DMS153 treated with DMSO at 0.1 percent for 48 hours (cell line): Measurements from ENCODE around the gene GPHN.

ENCODE experiments used
- DNase-seq: peaks from one replicate; lab custom pipeline; 2025; ENCODE audit not compliant: unreplicated experiment; lab: John Stamatoyannopoulos, UW

The GPHN gene

DNA sequence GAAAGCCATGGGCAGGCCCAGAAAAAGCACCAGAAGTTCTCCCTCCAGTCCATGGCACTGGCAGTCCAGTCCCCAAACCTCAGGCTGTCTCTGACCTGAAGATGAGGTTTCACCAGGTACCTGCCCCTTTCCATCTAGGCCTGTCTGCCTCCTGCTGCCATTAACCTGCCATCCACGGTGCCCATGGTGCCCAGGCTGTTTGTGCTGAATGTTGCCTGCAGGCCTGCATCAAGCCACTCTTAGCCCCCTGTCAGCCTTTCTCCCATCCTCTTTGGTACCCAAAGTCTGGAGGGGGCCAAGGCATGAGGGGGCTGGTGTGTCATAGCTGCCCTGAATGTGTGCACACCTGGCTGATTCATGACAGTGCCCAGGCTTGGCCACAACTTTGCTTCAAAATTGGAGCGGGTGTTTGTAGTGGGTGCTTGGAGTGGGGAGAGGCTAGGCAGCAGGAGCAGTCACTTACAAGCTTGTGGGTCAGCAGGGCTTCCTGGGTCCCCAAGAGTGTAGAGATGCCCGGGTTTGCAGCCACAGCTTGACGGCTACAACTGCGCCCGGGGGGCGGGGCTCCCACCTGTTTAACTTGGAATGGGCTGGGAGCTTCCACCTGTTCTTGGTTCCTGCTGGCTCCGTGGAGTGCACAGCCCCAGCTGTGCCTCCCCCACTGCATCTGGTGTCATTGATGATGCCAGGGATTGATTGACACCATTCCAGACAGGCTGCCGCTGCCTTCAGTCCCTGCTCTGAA lies 88.5 kb downstream of the GPHN start:
- DNase-seq = no peak

GRCh38 chr14:66600416-66600815 lies 92.5 kb downstream of the GPHN start:
- DNase-seq = no peak

DNA sequence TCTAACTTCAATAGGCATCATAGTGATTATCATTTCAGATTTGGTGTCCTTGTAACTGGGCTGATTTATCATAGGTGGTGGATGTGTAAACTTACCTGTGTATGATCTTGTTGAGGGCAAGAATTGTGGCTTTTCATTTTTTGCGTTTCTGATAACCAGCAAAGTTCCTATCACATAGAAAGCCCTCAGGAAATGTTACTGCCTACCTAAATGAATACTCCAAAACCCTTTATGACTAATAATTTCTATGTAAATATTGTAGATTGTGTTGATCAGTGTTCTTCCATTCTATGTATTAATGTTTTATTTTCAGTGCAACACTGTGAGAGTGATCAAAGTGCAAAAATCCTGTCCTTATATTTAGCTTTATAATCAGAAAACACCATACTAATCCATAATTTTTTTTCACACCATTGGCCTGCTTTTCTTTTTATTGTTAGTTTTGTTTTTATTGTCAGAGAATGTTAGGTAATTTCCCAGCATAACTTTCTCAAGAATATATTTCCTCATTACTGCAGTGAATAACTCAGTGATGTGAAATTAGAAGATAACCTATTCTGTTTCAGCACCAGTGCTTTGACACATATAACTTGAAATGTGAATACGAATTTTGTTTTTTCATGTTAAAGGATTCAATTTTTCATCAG lies 94.1 kb downstream of the GPHN start:
- no peak for DNase-seq

- DNase-seq = no peak
These were observed 96.0 kb downstream of the GPHN start for GRCh38 chr14:66603945-66604344.

DNA sequence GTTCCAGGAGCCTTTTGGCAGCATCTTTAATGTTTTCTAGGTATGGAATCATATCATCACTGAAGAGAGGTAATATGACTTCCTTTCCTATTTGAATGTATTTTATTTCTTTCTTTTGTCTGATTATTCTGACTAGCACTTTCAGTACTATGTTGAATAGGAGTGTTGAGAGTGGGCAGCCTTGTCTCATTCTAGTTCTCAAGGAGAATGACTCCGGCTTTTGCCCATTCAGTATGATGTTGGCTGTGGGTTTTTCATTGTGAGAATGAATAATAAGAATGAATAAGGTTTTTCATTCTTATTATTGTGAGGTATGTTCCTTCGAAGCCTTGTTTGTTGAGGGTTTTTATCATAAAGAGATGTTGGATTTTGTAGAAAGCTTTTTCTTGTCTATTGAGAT lies 98.9 kb downstream of the GPHN start:
- no peak for DNase-seq

- DNase-seq = no peak
These were observed 102.2 kb downstream of the GPHN start for GRCh38 chr14:66610154-66610563.

DNA sequence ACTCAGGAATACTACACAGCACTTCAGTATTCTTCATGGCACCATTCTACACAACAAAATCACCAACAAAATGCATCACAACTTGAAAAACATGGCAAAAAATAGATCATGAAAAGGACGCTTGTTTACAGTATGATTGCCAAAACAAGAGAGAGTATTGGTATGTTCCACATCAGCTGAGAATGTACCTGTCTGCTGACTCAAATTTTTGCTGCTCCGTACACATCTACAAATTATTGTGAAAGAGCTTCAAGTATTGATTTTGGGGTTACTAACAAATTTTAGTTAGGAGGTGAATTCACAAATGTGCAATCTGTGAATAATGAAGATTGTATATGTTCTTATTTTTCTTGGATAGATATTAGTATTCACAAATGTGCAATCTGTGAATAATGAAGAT lies 105.4 kb downstream of the GPHN start:
- no peak for DNase-seq

DNA sequence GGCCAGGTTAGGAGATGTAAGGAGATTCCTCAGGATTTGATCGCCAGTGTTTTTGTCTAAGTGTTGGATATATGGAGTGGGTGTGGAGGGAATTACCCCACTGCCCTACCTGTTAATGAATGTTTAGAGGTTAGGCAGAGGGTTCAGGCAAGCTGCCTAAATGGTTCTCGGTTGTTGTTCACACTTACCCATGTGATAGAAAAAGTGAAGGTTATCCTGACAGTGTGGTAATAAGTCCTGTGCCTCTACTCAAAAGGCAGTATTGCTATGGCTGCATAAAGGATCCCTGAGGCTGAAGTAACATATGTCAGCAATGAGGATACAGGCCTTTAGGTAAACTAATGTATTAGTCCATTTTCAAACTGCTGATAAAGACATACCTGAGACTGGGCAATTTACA lies 112.0 kb downstream of the GPHN start:
- no peak for DNase-seq

- DNase-seq = no peak
These were observed 115.9 kb downstream of the GPHN start for GRCh38 chr14:66623838-66624237.

DNA sequence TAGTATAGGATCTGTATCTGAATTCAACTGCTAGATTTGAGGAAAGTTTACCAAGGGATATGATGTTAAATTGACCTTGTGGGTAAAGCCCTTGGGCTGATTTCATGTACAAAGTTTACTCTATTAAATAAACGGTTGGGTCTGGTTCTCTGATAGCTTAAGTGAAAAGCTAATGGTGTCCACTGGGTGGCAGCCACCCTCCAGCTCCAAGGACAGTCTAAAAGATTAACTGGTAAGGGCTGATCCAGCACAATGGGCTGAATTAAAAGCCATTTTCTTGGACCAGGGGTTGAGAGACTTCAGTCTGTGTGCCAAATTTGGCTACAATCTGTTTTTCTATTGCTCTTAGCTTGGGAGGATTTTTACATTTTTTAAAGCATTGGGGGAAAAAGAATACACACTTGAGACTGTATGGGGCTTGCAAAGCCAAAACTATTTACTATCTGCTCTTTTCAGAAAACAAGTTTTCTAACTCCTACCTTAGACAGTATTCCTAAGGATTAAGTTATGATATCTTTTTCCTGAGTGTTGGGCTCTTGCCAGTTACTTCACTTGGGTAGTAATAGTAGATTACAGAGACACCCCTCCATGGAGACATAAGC lies 116.5 kb downstream of the GPHN start:
- DNase-seq = no peak

DNA sequence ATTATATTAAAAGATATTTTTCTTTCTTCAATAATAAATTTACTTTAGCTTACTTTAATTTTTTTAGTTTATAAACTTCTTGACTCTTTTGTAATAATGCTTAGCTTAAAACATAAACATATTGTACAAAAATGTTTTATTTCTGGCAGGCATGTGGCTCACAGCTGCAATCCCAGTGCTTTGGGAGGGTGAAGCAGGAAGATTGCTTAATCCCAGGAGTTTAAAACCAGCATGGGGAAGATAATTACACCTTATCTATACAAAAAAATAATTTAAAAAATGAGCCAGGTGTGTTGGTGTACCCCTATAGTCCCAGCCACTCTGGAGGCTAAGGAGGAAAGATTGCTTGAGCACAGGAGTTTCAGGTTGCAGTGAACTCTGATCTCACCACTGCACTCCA lies 120.7 kb downstream of the GPHN start:
- DNase-seq = no peak

DNA sequence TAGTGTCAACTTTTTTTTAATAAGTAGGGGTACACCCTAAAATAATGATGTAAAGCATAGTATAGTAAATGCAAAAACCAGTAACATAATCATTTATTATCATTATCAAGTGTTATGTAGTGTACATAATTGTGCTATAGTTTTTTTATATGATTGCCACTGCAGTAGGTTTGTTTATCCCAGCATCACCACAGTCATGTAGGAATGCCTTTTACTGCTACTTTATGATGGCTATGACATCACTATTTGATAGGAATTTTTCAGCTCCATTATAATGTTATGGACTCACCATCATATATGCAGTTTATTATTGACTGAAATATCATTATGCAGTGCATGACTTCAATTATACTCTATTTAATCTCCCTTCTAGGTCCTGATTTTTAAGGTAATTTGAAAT lies 121.6 kb downstream of the GPHN start:
- DNase-seq = no peak

DNA sequence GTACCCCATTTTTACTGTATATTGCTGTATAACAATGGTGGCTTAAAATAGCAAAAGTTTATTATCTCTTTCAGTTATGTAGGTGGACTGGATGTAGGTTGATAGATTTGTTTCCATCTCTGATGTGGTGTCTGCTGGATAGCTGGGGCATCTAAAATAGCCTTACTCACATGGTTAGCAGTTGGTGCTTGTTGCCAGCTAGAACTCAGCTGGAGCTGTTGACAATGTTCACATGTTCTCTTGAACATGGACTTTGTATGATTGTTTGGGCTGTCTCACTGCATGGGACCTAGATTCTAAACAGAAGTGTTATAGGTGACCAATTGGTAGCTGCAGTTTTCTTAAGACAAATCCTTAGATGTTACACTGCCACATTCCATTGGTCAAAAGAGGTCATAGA lies 126.9 kb downstream of the GPHN start:
- no peak for DNase-seq

- DNase-seq = no peak
These were observed 127.5 kb downstream of the GPHN start for GRCh38 chr14:66635435-66635834.

GRCh38 chr14:66636240-66636639 lies 128.3 kb downstream of the GPHN start:
- DNase-seq = no peak

DNA sequence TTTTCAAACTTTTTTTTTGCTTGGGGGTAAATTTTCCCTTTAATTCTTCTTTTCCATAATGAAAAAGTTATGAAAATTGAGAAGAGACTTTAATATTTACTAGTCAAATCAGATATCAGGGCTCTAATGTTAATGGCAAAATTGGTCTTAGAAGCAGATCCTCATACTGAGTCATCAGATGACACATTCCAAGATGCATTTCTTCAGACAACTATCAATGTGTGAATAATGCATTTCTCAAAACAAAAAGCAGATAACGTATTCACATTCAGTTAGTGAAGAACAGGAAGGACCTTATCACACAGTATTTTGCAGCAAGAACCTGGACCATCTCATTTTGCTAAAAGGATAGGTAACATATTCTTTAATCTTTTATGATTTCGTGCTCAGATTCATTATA lies 130.7 kb downstream of the GPHN start:
- DNase-seq = no peak

DNA sequence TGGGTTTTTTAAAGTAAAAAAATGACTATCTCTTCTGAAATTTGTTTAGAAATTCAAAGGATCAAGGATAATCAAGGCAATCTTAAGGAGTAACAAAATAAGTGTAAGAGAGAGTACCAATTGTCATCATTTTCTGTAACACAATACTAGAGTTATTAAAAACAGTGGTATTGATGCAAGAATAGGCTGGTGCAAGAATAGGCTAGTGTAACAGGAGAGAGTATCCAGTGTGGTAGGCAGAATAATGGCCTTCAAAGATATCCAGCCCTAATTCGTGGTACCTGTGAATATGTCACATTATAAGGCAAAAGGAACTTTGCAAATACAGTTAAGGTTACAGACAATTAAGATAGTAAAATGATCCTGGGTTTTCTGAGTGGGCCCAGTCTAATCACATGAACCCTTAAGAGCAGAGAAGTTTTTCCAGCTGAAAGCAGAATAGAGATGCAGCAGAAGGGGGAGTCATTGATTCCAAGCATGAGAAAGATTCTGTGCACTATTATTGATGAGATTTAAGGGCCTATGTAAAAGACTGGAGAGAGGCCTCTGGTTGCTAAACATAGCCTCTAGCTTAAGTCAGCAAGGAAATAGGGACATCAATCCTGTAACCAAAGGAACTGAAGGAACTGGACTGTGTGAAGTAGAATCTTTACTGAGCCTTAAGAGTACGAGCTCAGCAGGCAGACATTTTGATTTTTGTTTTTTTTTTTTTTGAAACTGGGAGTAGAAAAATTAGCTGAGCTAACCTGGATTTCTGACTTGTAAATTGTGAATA lies 134.1 kb downstream of the GPHN start:
- DNase-seq = no peak

DNA sequence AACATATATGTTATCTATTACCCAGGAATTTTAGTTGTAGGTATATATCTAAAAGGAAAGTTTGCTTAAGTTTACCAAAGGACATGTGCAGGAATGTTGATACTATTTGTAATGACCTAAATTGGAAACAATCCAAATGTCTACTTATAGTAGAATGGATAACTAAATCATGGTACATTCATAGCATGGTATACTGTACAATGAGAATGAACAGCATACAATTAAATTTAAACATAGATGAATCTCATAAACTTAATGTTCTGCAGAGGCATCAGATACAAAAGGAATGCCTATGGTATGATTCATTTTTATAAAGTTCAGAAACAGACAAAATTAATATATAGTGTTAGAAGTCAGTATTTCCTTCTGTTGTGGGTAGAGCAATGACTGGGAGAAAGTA lies 135.4 kb downstream of the GPHN start:
- no peak for DNase-seq

DNA sequence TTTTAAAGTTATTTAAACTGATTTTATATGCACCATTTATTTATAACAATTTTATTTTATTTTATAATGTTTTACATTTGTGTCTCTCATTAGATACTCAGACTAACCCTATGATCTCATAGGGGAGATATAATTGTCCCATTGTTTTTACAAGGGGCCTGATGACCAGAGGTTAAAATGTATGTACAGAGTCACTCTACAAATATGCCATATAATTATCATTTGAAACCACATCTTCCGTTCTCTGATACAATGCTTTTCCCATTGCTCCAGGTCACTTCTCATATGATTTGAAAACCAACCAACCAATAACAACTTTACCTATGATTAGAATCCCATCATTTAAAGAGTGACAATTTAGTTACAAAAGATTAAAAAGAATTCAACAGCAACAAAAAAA lies 137.8 kb downstream of the GPHN start:
- no peak for DNase-seq

DNA sequence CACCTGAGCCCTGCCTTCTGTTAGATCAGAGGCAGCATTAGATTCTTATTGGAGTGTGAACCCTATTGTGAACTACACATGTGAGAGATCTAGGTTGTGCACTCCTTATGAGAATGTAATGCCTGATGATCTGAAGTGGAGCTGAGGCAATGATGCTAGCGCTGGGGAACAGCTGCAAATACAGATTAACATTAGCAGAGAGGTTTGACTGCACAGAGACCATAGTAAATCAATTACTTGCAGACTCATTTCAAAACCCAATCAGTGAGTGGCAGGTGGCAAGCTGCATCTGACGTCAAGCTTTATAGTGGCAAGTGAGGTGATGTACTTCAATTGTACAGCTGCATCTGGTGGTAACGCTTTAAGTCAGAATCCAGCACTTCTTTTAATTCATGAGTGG lies 141.6 kb downstream of the GPHN start:
- no peak for DNase-seq

DNA sequence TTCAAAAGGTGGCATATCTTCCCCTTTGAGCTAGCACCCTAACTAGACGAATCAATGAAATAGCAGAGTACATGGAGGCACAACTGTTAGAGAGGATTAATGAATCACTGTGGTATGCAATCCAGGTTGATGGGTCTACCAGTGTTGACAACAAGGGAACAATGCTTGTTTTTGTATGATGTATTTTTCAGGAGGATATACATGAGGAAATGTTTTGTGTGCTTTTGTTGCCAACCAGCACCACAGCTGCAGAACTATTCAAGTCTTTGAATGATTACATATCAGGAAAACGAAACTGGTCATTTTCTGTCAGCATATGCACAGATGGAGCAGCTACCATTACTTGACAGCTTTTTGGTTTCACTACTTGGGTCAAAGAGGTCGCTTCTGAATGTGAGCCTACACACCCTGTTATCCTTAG lies 142.6 kb downstream of the GPHN start:
- no peak for DNase-seq
